Effector memory CD8-positive, alpha-beta T cell (primary cell): ENCODE measurements around the gene MROH7.
"Not testable (repeated sequence)": the region's sequence is repeated elsewhere in the genome, so short reads cannot be mapped to it uniquely, and the experiment has no call there.

ENCODE experiments used
- ATAC-seq: fragments of 150-1000 bp; cut with Tn5 transposase; replicated peaks from 2 replicates; pipeline ENCODE4 v1.10.0; 2021; ENCODE audit warnings: mild to moderate bottlenecking, moderate library complexity
- DNase-seq, 3 experiments: peaks; one replicate each; pipeline ENCODE4 v3.0.0; 2021
- H3K27ac Mint-ChIP-seq, 2 donors: one replicate each; pipeline ENCODE4 v1.8.0; 2022; ENCODE audit warnings: mild to moderate bottlenecking in 2 of 2, mixed read lengths in 2 of 2, moderate library complexity in 2 of 2
- H3K27me3 Mint-ChIP-seq, 2 donors: one replicate each; pipeline ENCODE4 v1.8.0; 2022; ENCODE audit warnings: mixed read lengths in 2 of 2
- H3K36me3 Mint-ChIP-seq: one replicate; pipeline ENCODE4 v1.8.0; 2022; ENCODE audit warnings: mild to moderate bottlenecking, moderate library complexity, mixed read lengths; ENCODE audit not compliant: insufficient read depth
- H3K4me1 Mint-ChIP-seq, 2 donors: one replicate each; pipeline ENCODE4 v1.8.0; 2022; ENCODE audit warnings: low read depth in 2 of 2, mixed read lengths in 2 of 2
- H3K4me3 Mint-ChIP-seq, 2 donors: one replicate each; pipeline ENCODE4 v1.8.0; 2022; ENCODE audit warnings: mild to moderate bottlenecking in 2 of 2, mixed read lengths in 2 of 2, moderate library complexity in 2 of 2
- H3K9me3 Mint-ChIP-seq, 2 donors: one replicate each; pipeline ENCODE4 v1.8.0; 2022; ENCODE audit warnings: mixed read lengths in 2 of 2

Gene MROH7

GRCh38 chr1:54615531-54616279 lies 25.9 kb upstream of the MROH7 start:
- ATAC-seq (no peak), DNase-seq (no peak)
- Mint-ChIP-seq H3K4me3 (no peak overlapping the region), H3K36me3 (no peaks in the 10 kb centered on the region), H3K27me3 (peaks cover 9 to 42% of the 10 kb centered on the region in 2 donors), H3K4me1 (no peaks in the 10 kb centered on the region), H3K9me3 (no peaks in the 10 kb centered on the region), H3K27ac (no peak overlapping the region)

GRCh38 chr1:54619749-54620148 lies 21.8 kb upstream of the MROH7 start:
- H3K4me3 Mint-ChIP-seq = no peak overlapping the region
- no peaks in the 10 kb centered on the region for H3K9me3 Mint-ChIP-seq
- H3K27me3 Mint-ChIP-seq = peaks cover 42 to 57% of the 10 kb centered on the region in 2 donors
- ATAC-seq = no peak
- DNase-seq = no peak
- H3K4me1 Mint-ChIP-seq = no peaks in the 10 kb centered on the region
- H3K27ac Mint-ChIP-seq = no peak overlapping the region
- H3K36me3 Mint-ChIP-seq = no peaks in the 10 kb centered on the region

- Mint-ChIP-seq H3K9me3 (no peaks in the 10 kb centered on the region), H3K27me3 (peaks cover 49% of the 10 kb centered on the region in 2 donors), H3K27ac (peak within 1 kb of the TSS in 1 of 2 donors; percentile 27), H3K4me1 (no peaks in the 10 kb centered on the region), H3K4me3 (no peak within 1 kb of the TSS), H3K36me3 (no peaks in the 10 kb centered on the region)
- DNase-seq (no peak), ATAC-seq (no peak)
Observed at GRCh38 chr1:54623216-54624007, 18.2 kb upstream of the MROH7 start, which contains the start of gene FAM151A. Gene FAM151A (minus strand): TSS chr1:54623525. CDS start chr1:54623395, 130 bp downstream.

- no peak for ATAC-seq
- H3K9me3 Mint-ChIP-seq = no peaks in the 10 kb centered on the region
- no peaks in the 10 kb centered on the region for H3K4me1 Mint-ChIP-seq
- no peak for DNase-seq
- H3K4me3 Mint-ChIP-seq = no peak overlapping the region
- no peaks in the 10 kb centered on the region for H3K36me3 Mint-ChIP-seq
- no peak overlapping the region for H3K27ac Mint-ChIP-seq
- H3K27me3 Mint-ChIP-seq = peaks cover 46% of the 10 kb centered on the region in 2 donors
Observed at GRCh38 chr1:54624466-54625464, 16.8 kb upstream of the MROH7 start.

- Mint-ChIP-seq H3K9me3 (no peaks in the 10 kb centered on the region), H3K4me3 (no peak overlapping the region), H3K27me3 (peaks cover 48 to 50% of the 10 kb centered on the region in 2 donors), H3K27ac (no peak overlapping the region), H3K4me1 (no peaks in the 10 kb centered on the region), H3K36me3 (no peaks in the 10 kb centered on the region)
- DNase-seq = no peak
- ATAC-seq = no peak
Observed at GRCh38 chr1:54627196-54627595, 14.4 kb upstream of the MROH7 start.

GRCh38 chr1:54635804-54636203 lies 5.8 kb upstream of the MROH7 start:
- DNase-seq, H3K4me3 Mint-ChIP-seq, H3K36me3 Mint-ChIP-seq, ATAC-seq, H3K27ac Mint-ChIP-seq, H3K9me3 Mint-ChIP-seq, H3K4me1 Mint-ChIP-seq: not testable (repeated sequence)
- H3K27me3 Mint-ChIP-seq = peaks cover 36 to 71% of the 10 kb centered on the region in 2 donors

GRCh38 chr1:54636461-54637446 lies 4.8 kb upstream of the MROH7 start:
- not testable (repeated sequence) for H3K9me3 Mint-ChIP-seq, ATAC-seq, H3K27ac Mint-ChIP-seq, DNase-seq, H3K4me3 Mint-ChIP-seq, H3K36me3 Mint-ChIP-seq, H3K4me1 Mint-ChIP-seq
- peaks cover 26 to 67% of the 10 kb centered on the region in 2 donors for H3K27me3 Mint-ChIP-seq

- H3K9me3 Mint-ChIP-seq = peaks cover 4 to 8% of the 10 kb centered on the region in 2 donors
- no peak overlapping the region for H3K27ac Mint-ChIP-seq
- H3K4me1 Mint-ChIP-seq = no peaks in the 10 kb centered on the region
- ATAC-seq (no peak), DNase-seq (no peak)
- H3K4me3 Mint-ChIP-seq = no peak overlapping the region
- no peaks in the 10 kb centered on the region for H3K36me3 Mint-ChIP-seq
- H3K27me3 Mint-ChIP-seq = peaks cover 20 to 41% of the 10 kb centered on the region in 2 donors
Observed at GRCh38 chr1:54640361-54640760, 1.2 kb upstream of the MROH7 start.

- H3K4me1 Mint-ChIP-seq = no peaks in the 10 kb centered on the region
- no peak for DNase-seq
- H3K9me3 Mint-ChIP-seq = peaks cover 4 to 8% of the 10 kb centered on the region in 2 donors
- H3K4me3 Mint-ChIP-seq = no peak overlapping the region
- H3K27ac Mint-ChIP-seq = no peak overlapping the region
- ATAC-seq = no peak
- H3K27me3 Mint-ChIP-seq = peaks cover 16 to 19% of the 10 kb centered on the region in 2 donors
- no peaks in the 10 kb centered on the region for H3K36me3 Mint-ChIP-seq
Observed at GRCh38 chr1:54643736-54644135, 2.1 kb downstream of the MROH7 start.

GRCh38 chr1:54645806-54646676 lies 4.5 kb downstream of the MROH7 start:
- peaks cover 4 to 8% of the 10 kb centered on the region in 2 donors for H3K9me3 Mint-ChIP-seq
- no peak overlapping the region for H3K4me3 Mint-ChIP-seq
- H3K36me3 Mint-ChIP-seq = no peaks in the 10 kb centered on the region
- no peaks in the 10 kb centered on the region for H3K4me1 Mint-ChIP-seq
- no peak overlapping the region for H3K27ac Mint-ChIP-seq
- DNase-seq (no peak), ATAC-seq (no peak)
- peaks cover 16 to 26% of the 10 kb centered on the region in 2 donors for H3K27me3 Mint-ChIP-seq

- no peak overlapping the region for H3K27ac Mint-ChIP-seq
Observed at GRCh38 chr1:54649130-54649898, 7.7 kb downstream of the MROH7 start.

More at GRCh38 chr1:54649130-54649898, 7.7 kb downstream of the MROH7 start:
- H3K9me3 Mint-ChIP-seq = no peaks in the 10 kb centered on the region
- no peak for ATAC-seq
- DNase-seq = no peak
- peaks cover 25 to 36% of the 10 kb centered on the region in 2 donors for H3K27me3 Mint-ChIP-seq
- H3K4me3 Mint-ChIP-seq = no peak overlapping the region
- H3K4me1 Mint-ChIP-seq = no peaks in the 10 kb centered on the region
- H3K36me3 Mint-ChIP-seq = no peaks in the 10 kb centered on the region
